ENCODE data around the gene EID1.

DNA sequence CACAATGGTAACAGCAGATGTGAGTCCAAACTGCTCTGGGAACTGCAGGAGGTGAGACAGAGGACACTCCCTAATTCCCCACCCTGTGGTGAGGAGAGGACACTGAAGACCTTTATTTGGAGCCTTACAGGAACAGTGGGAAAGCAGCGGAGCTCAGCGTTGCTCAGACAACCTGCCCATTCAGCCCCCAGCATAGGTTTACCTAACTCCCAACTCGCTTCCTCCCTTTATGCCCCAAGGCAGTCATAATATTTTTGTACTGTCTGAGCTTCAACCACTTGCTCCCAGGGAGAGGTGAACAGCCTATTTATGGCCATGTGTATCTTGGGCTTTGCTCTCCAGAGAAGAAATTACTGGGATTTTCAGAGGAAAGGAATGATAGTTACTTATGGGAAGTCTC lies 51.7 kb downstream of the EID1 start:
- TF ChIP-seq YY1 (IDR thresholded peaks at IDR 0.05; ENCODE audit: insufficient read depth, insufficient read length), result no peak
- no peak for TF ChIP-seq SUZ12 (IDR thresholded peaks at IDR 0.05; ENCODE audit: extremely low read depth, insufficient read depth, insufficient read length)
- no peak for TF ChIP-seq ZNF274 (IDR thresholded peaks at IDR 0.05; ENCODE audit: low read depth, low read length)

All from NT2/D1 (cell line).